COR-L47 (cell line): ENCODE measurements around the gene MPPED1.

ENCODE experiments used
- DNase-seq: peaks from one replicate; lab custom pipeline; 2025; lab: John Stamatoyannopoulos, UW

Gene MPPED1

DNA sequence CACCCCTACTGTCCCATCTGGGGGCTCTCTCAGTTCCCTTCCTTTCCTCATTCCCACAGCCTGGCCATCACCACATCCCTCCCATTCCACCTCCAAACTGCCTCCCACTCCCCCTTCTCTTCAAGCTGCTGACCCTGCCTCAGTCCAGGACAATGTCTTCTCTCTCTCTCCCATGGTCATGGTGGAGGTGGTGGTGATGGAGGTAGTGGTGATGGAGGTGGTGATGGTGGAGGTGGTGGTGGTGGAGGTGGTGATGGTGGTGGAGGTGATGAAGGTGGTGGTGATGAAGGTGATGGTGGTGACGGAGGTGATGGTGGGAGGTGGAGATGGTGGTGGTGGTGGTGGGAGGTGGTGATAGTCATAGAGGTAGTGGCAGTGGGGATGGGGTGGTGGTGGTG, 87.0 kb downstream of the MPPED1 start:
- DNase-seq = no peak

DNA sequence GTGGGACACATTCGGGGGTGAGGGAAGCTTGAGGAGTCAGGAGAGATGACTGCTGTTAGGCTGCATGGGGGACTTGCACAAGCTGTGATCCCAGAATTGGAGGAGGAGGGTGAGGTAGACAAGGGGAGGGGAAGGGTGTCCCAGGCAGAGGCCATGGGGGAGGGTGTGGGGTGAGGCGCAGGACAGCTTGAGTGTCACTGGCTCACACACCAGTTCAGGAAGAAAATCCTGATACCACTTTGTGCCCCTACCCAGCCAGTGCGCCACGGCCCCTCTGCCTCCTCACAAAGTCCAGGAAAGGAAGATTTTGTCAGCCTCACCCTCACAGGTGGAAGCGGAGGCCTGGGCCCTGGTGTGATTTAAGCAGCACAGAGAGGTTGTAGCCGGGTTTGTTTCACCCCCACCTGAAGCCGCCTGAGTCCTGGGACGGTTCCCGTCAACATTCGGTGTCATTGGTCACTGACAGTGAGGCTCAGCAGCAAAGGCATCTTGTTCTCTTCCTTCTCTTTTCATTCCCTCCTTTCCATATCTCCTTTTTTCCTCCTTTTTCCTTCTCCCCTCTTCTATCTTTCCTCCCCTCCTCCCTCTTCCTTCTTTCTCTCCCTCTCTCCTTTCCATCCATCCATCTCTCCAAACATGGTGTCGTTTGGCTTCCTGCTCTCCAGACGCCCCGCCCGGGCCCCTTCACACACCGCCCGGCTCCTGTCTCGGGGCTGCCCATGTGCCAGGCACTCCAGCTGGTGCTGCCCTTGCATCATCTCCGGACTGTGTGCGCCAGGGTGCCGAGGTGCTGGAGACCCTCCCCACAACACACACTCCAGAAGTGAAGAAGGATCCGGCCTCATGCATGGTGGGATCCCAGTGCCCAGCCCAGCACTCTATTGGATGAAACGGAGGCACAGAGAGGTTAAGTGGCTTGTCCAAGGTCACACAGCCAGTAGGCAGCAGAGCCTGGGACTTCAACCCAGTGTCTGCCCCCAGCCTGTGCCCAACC, 89.3 kb downstream of the MPPED1 start:
- no peak for DNase-seq

DNA sequence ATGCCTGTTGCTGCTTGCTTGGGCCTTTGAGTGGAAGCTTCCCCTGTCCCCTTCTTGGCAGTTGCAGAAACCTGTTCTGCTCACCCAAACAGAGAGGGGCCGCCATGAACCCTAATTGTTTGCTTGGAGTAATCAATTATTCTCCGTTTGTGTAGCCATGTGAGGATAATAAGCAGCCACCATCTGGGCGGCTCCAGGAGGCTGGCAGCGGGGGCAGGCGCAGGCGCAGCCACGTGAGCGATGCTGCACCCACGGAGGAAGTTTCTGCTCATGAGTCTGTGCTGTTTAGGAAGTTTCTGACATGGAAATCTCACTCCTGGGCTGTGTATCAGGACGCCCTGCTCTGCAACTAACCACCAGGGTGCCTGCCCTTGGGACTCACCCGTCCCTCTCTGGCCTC, 90.1 kb downstream of the MPPED1 start:
- no peak for DNase-seq

DNA sequence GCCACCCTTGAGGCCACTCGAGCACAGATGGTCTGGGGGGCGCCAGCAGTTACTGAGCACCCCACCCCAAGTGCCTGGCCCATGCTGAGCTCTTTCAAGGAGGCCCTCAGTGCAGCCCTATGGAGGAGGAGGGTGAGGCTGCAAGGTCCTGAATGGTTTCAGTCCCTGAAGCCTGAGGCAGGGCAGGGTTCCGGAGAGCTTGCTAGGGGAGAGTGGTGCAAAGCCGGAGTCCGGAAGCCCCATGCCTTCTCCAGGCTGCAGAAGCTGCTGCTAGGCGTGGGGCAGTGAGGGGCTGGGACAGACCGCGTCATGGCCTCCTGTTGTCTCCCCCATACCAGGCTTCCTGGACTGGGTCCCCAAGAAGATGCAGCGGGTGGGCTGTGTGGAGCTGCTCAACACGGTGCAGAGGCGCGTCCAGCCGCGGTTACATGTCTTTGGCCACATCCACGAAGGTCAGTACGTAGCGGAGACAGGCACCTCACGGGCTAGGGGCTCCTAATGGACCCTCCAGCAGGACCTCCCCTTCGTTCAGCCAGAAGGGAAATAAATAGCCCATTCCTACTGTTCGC, 90.6 kb downstream of the MPPED1 start:
- no peak for DNase-seq

DNA sequence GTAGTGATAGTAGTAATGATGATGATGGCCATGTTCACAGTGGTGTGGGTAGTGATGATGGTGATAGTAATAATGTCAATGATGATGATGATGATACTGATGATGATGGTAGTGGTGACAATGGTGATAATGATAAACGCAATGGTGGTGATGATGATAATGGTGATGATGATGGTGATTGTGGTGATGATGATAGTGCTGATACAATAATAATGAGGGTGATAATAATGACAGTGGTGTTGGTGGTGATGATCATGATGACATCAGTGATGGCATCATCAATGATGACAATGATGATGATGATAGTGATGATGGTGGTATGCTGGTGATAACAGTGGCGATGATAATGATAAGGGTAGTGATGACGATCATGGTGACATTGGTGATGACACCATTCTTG, 92.3 kb downstream of the MPPED1 start:
- DNase-seq = no peak

DNA sequence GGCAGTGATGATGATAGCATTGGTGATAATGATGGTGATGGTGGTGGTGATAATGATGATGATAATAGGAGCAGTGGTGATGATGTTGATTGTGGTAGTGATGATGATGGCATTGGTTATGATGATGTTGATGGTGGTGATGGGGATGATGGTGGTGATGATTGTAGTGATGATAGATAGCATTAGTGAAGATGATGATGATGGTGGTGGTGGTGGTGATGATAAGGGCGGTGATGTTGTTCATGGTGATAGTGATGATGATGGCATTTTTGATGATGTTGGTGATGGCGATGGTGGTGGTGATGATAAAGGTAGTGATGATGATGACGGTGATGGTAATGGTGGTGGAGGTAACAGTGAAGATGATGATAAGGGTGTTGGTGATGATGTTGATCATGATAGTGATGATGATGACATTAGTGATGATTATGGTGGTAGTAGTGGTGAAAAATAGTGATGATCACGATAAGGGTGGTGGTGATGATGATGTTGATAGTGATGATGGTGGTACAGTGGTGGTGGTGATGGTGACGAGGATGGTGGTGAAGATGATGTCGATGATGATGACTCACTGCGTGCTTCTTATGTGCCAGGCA, 93.0 kb downstream of the MPPED1 start:
- no peak for DNase-seq

DNA sequence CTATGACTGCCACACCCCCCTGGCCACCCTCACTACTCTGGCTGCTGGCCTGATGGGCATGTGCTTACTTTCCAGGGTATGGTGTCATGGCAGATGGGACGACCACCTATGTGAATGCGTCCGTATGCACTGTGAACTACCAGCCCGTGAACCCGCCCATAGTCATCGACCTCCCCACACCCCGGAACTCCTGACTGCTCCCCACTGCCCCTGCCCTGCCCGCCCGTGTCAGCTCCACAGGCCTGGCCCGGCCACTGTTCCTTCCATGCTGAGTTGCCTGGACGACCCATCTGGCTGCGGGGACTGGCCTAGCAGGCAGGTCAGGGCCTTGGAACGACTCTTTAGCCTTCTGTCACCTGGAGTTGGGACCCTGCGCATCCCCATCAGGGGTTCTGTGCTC, 93.6 kb downstream of the MPPED1 start:
- no peak for DNase-seq

DNA sequence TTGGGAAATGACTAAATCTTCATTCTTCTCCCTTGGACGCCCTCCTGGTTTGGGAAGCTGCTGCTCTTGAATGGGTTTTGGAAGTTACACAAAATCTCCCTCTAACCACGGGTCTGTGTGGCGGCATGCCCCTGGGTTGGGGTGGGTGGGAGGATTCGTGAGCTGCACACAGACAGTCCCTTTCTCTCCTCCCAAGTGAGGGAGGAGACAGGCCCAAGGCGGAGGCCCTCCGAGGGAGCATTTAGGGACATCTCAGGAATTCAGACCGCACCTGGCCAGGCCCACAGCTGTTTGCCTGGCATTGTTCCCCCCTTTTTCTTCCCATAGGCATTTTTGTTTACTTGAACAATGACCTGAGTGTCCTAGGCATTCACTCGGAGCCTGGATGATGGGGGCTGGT, 94.1 kb downstream of the MPPED1 start:
- DNase-seq = no peak

DNA sequence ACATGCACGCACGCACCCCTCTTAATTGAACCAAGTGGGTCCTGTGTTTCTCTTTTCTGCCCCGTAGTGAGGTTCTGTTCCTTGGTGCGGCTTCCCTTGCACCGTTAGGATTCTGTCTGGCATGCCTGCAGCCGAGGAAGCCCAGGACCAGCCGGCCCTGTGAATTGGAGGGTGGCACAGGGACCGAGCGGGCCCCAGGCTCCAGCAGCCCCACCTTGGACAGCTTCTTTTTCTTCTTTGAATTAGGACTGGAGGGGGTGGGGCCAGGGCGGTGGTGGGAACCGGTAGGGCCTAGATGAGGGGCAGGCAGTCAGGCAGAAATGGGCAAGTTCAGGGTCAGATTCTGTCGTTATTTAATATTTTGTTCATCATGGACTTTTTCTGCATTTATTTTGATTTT, 94.7 kb downstream of the MPPED1 start:
- DNase-seq = no peak

DNA sequence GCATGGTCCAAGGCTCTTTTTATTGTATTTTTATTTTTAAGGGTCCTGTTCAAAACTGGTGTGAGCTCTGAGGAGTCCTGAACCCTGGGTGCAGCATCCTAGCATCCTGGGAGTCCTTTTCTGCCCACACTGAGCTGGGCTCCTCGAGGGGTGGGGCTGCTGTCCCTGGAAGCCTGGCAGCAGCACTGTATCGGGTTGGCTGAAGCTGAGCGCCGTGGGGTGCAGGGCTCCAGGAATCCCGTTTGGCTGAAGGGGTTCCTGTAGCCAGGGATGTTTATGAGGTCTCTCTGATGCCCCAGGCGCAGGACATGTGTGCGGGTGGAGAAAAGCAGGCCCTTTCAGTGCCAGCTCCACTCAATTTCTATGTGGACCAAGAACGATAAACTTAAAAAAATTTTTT, 95.4 kb downstream of the MPPED1 start:
- no peak for DNase-seq

DNA sequence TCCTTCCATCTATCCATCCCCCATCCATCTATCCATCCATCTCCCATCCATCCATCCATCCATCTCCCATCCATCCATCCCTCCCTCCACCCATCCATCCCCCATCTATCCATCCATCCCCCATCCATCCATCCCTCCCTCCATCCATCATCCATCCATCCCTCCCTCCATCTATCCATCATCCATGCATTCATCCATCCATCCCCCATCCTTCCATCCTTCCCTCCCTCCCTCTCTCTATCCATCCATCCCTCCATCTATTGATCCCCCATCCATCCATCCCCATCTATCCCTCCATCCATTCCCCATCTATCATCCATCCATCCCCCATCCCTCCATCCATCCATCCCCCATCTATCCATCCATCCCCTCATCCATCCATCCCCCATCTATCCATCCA, 96.7 kb downstream of the MPPED1 start:
- DNase-seq = no peak

DNA sequence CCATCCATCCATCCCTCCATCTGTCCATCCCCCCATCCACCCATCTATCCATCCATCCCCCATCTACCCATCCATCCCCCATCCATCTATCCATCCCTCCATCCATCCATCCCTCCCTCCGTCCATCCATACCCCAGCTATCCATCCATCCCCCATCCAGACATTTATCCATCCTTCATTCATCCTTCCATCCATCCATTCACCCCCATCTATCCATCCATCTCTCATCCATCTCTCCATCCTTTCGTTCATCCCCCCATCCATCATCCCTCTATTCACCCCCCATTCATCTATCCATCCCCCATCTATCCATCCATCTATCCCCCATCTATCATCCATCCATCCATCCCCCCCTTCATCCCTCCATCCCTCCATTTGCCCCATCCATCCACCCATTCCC, 97.5 kb downstream of the MPPED1 start:
- DNase-seq = no peak

DNA sequence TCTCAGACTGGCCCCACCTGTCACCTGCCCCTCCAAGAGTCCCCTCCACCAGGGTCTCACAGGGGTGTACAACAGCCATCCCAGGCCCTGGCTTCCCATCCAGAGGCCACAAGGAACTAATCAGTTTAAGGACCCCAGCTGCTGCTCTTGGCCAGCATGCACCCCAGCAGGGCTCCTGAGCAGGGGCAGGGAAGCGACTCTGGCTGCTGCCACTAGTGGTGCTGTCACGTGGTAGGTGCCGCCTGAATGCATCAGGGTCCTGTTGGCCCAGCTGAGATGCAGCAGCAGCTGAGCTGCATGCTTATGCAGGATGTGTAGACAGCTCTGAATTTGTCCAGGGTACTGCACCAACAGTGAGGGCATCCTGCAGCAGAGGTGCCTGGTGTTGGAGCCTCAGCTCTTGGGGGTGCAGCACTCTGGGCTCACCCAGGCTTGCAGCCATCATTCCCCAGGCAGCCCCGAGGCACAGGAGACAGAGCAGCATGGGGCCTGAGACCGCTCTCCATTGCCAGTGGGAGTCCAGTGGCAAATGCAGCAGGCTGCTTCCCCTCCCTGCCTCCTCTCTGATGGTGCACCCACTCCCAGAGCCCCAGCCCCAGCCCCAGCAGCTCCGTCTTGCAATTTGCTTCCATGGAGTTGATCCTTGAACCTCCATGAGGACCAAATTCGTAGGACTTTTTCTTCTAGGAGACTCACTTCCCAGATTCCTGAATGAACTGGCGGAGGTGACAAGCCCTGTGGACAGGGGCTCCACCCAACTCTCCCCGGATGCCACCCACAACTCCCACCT, 98.7 kb downstream of the MPPED1 start:
- DNase-seq = no peak

DNA sequence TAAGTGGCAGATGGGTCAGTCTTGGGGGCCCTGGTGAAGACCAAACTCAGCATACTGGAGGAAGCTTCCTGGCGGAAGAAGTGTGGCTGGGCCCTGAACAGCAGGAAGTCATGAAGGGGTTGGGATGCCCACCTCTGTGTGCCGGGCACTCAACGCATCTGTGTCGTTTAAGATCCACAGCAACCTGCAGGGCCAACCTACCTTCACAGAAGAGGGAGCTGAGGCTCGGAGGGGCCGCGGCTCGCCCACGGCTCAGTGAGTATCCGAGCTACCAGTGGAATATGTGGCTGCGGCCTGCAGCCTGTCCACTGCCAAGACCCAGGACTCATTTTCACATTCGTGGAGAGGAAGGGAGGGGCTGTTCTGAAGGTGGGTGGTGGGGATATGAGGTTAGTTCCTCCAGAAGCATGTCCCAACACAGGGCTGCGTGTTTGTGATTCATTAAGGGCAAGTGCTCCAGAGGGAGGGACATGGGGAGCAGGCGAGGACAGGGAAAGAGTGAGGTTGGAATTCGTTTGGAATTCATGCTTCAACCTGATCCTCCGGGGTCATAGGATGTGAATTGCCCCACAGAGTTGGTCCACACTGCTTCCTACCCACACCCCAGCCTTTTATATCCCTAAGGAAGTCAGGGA, 99.6 kb downstream of the MPPED1 start:
- DNase-seq = no peak

DNA sequence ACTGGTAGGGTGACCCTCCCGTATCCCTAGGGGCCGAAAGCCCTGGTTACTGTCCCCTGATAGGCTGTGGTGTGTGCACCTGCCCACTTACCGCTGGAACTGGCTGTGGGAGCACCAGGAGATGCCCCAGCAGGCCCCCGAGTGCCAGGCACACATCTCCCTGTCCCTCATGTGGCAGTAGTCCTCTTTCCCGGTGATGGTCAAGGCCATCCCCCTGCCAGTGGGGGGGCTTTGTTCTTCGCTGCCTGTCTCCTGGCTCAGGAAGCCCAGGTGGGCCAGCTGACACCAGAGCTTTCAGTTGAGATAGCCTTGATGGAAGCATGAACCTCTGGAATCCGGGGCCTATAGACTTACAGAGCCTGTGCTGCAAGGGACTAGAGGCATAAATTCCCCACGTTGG, 100.5 kb downstream of the MPPED1 start:
- no peak for DNase-seq

DNA sequence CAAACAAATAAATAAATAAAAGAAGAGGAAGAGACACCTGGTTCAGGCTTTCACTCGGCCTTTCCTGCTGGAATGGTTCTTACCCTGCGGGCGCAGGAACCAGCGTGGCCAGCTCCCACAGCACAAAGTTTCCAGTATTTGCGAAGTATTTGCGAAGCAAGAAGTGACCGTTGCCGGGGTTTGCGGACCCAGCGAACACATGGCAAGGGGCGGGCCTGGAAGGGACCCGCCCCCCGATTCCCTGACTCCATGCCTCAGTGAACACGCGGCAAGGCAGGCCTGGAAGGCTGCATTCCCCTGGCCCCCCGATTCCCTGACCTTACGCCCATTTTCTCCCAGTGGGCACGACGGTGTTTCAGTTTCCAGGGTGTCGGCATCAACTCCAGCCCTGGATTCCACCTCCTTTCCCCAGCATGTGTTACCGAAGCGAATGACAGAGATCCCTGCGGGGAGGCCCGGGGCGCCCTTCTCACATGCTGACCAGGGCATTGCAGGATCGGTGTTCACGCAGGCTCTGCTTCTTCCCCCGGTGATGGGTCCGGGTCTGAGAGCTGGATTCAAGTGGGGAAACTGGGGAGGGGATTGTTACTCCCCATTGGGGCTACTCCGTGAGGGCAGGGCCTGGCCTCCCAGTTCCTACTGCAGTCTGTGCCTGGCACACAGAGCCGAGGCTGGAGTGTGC, 102.8 kb downstream of the MPPED1 start:
- no peak for DNase-seq

DNA sequence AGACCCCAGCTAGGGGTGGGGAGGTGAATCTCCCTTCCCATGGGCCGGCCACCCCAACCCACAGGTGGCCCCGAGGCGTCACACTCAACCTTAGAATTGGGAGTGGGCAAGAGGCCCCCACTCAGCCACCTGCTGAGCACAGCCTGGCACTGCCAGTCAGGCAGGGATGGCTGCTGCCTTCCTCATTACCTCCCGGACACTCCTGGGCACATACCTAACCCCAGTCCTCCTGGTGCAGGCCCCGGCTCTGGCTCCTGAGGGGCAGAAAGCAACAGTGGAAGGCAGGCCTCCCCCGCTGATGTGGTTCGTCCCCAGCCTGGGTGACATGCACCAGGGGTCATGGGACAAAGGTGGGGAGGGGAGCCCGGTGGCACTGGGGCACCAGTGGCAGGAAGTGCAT, 103.6 kb downstream of the MPPED1 start:
- DNase-seq = no peak

DNA sequence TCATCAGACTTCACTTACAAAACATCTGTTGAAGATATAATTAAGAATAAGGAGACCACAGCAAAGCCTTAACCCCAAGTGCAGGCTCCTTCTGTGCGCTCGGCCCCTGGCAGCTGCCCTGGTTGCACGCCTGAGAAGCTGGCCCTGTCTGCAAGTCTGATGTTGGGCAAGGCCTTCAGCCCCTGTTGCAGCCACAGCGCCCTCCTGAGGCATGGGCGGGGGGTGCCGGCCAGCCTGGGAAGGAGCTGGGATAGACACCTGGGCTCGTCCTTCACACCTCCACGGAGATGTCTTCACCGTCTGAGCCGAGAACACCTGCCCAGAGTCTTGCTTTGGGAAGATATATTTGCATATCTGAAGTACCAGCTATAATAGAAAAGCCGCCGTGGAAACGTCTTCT, 104.1 kb downstream of the MPPED1 start:
- DNase-seq = no peak

DNA sequence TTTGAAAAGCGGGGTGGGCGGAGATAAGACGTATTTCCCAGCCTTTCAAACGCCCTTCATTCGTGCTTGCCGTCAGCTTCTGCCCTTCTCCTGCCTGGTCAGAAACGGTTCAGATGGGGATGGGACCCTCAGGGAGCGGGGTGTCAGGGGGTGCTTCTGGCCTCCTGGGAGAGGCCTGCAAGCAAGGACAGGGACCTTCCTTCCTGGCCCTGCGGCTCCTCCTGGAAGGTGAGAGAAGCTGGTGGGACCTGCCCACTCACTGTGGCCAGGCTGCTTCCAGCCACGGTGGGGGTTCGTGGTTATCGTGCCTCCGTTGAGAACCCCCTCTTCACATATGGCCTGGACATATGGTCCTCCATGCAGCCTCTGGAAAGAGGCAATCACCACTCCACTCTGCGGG, 104.6 kb downstream of the MPPED1 start:
- no peak for DNase-seq

DNA sequence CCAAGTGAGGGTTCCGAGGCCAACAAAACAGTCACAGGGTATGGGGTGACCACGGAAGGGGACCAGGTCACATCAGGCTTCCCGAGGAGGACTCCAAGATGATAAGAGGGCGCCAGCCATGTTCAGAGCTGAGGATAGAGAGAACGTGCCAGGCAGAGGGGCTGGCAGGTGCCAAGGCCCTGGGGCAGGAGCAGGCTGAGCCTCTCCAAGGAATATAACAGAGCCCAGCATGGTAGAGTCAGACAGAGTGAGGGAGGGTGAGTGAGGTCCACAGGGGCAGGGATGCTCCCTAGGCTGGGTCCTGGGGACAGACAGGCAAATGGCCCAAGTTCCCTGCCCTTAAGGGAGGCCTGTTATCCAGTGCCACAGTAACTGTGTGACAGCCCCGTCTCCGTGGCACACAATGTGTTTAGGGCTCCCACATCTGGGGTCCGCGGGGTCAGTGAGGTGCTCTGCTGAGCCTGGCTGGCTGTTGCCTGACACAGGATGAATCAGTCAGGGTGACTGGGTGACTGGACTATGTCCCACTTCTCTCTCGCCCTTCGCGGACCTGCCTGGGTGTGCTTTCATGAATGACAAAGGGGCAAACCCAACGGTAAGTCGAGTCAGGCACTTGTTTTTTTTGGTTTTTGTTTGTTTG, 105.3 kb downstream of the MPPED1 start:
- no peak for DNase-seq

DNA sequence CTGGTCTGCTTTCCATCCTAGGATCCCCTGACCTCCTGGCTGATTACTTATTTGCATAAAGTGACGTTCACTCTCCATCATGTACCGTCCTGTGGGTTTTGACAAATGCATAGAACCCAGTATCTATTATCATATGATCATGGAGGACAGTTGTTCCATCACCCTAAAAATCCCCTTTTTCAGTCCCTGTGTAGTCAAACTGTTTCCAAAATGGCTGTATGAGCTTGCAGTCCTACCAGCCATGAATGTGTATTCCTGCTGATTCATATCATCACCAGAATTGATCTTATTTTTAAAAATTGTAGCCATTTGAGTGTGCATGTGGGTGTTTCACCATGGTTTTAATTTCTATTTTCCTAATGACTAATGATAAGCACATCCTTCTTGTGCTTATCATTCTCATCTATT, 108.8 kb downstream of the MPPED1 start:
- DNase-seq = no peak
